ENCODE results near the gene ZMYND19.

ZMYND19 gene

GRCh38 chr9:137611623-137612609, 21.6 kb upstream of the ZMYND19 start:
- ChIA-PET POLR2A (interaction anchor here (0.6 to 1.9 kb wide), 5 partner anchors 11 to 60 kb away, joined by 3 to 11 read pairs (median 4); partner anchors contain the start of gene ZMYND19), CTCF (interaction anchor here (3.0 kb wide), 1 partner anchor 30 kb away, joined by 16 read pairs; no protein-coding TSS in a partner anchor)
- peaks cover 6% of the 10 kb centered on the region; the same call in 1 of the 2 replicates for H3K4me1 ChIP-seq (ENCODE audit: control insufficient read depth, insufficient read depth, low read length)
- H3K27ac ChIP-seq (ENCODE audit: extremely low read depth, low read depth, low read length) = peak overlapping the region; percentile 52
- no peak overlapping the region for H3K4me3 ChIP-seq (ENCODE audit: low read depth, low read length)
- peaks cover 0 to 38% of the 10 kb centered on the region in 2 experiments; a peak in 1 of 3 replicates for H3K36me3 ChIP-seq (ENCODE audit: control insufficient read depth in 2 of 2, insufficient read depth in 1 of 2, low read length in 2 of 2)
- H3K9me3 ChIP-seq (ENCODE audit: control insufficient read depth, insufficient read depth, low read depth, low read length) = no peaks in the 10 kb centered on the region
- TF ChIP-seq ZNF426 (tag by site-specific recombination; IDR thresholded peaks at IDR 0.05) = no peak
- peak; percentile 97 for TF ChIP-seq SCRT2 (tag by site-specific recombination; IDR thresholded peaks at IDR 0.05)
- no peak for TF ChIP-seq KLF17 (tag by site-specific recombination; IDR thresholded peaks at IDR 0.05)
- TF ChIP-seq KLF8 (tag by site-specific recombination; IDR thresholded peaks at IDR 0.05) = no peak; the same call in 1 of the 2 replicates
- TF ChIP-seq PRDM1 (tag by site-specific recombination; IDR thresholded peaks at IDR 0.05) = no peak
- TF ChIP-seq ZNF24 (tag by site-specific recombination; IDR thresholded peaks at IDR 0.05) = 0 out of 2 replicates have a peak, but pooled peaks have one; percentile 22
- peak; percentile 93 for TF ChIP-seq SCRT1 (tag by site-specific recombination; IDR thresholded peaks at IDR 0.05; ENCODE audit: borderline replicate concordance)
- no peak for TF ChIP-seq ZNF571 (tag by site-specific recombination; IDR thresholded peaks at IDR 0.05)
- peak; percentile 49; the same call in 1 of the 2 replicates for TF ChIP-seq ZNF366 (tag by site-specific recombination; conservative IDR thresholded peaks at IDR 0.05)
- peak; percentile 77 for TF ChIP-seq ZEB2 (tag by site-specific recombination; IDR thresholded peaks at IDR 0.05)
- TF ChIP-seq ZNF639 (tag by site-specific recombination; IDR thresholded peaks at IDR 0.05) = no peak; the same call in 1 of the 2 replicates
- TF ChIP-seq ZBTB20 (tag by site-specific recombination; IDR thresholded peaks at IDR 0.05) = peak; percentile 22; the same call in 1 of the 2 replicates
- TF ChIP-seq ZFP69B (tag by site-specific recombination; IDR thresholded peaks at IDR 0.05) = peak; percentile 74; the same call in 1 of the 2 replicates
- no peak for TF ChIP-seq ZNF16 (tag by site-specific recombination; IDR thresholded peaks at IDR 0.05; ENCODE audit: low read depth)
- TF ChIP-seq ZNF600 (tag by site-specific recombination; IDR thresholded peaks at IDR 0.05) = peak; percentile 95
- peak; percentile 69 for TF ChIP-seq SP2 (tag by site-specific recombination; IDR thresholded peaks at IDR 0.05)
- TF ChIP-seq ZNF223 (tag by site-specific recombination; IDR thresholded peaks at IDR 0.05) = peak; percentile 75; the same call in 1 of the 2 replicates
- no peak; the same call in 1 of the 2 replicates for TF ChIP-seq ZNF629 (tag by site-specific recombination; IDR thresholded peaks at IDR 0.05)
- peak; percentile 83 for TF ChIP-seq PRDM10 (tag by site-specific recombination; IDR thresholded peaks at IDR 0.05)
- TF ChIP-seq ZSCAN18 (tag by site-specific recombination; IDR thresholded peaks at IDR 0.05) = no peak
- TF ChIP-seq WT1 (tag by site-specific recombination; IDR thresholded peaks at IDR 0.05) = 0 out of 2 replicates have a peak, but pooled peaks have one; percentile 17
- no peak for TF ChIP-seq ATF2 (tag by site-specific recombination; IDR thresholded peaks at IDR 0.05; ENCODE audit: low read depth)
- peak; percentile 26; the same call in 1 of the 2 replicates for TF ChIP-seq SP3 (tag by site-specific recombination; IDR thresholded peaks at IDR 0.05)
- TF ChIP-seq ZNF658 (tag by site-specific recombination; IDR thresholded peaks at IDR 0.05) = no peak
- TF ChIP-seq ZNF544 (tag by site-specific recombination; IDR thresholded peaks at IDR 0.05) = no peak
- 0 out of 2 replicates have a peak, but pooled peaks have one; percentile 47 for TF ChIP-seq SP7 (tag by site-specific recombination; IDR thresholded peaks at IDR 0.05)
- peak; percentile 99 for TF ChIP-seq ZNF394 (tag by site-specific recombination; IDR thresholded peaks at IDR 0.05; ENCODE audit: borderline replicate concordance)

Data from HEK293 (cell line).